Hepatocyte (in vitro differentiated cells): Measurements from ENCODE around the gene ACADL. TPM values are rescaled to one million over a fixed set of nuclear protein-coding genes. Genes with fewer than 3 reads are reported as not detected.
A peak's percentile ranks its signal among the peaks of the same experiment; 100 is the strongest.

ENCODE experiments used
- DNase-seq: peaks from one replicate; pipeline ENCODE4 v3.0.0-alpha.2; 2016; ENCODE audit warnings: low spot score
- H2AFZ ChIP-seq: fragments of 200-600 bp; sonication (generic); 2 replicates; pipeline ENCODE4 v1.6.0; 2016; ENCODE audit warnings: antibody characterized with exemption, mild to moderate bottlenecking
- H3K27ac ChIP-seq: fragments of 200-600 bp; sonication (generic); 2 replicates; pipeline ENCODE4 v1.5.1; 2016; ENCODE audit warnings: mild to moderate bottlenecking
- H3K27me3 ChIP-seq: fragments of 200-600 bp; sonication (generic); 2 replicates; pipeline ENCODE4 v1.6.1; 2016
- H3K36me3 ChIP-seq: fragments of 200-600 bp; sonication (generic); replicated peaks from 2 replicates; pipeline ENCODE4 v1.5.1; 2016; ENCODE audit warnings: low read depth; ENCODE audit not compliant: insufficient read depth
- H3K4me1 ChIP-seq: fragments of 200-600 bp; sonication (generic); 2 replicates; pipeline ENCODE4 v1.5.1; 2016; ENCODE audit warnings: mild to moderate bottlenecking, moderate library complexity; ENCODE audit not compliant: insufficient read depth
- H3K4me2 ChIP-seq: fragments of 200-600 bp; sonication (generic); 2 replicates; pipeline ENCODE4 v1.6.0; 2016
- H3K4me3 ChIP-seq: fragments of 200-600 bp; sonication (generic); 2 replicates; pipeline ENCODE4 v1.5.1; 2016; ENCODE audit warnings: mild to moderate bottlenecking
- H3K79me2 ChIP-seq: fragments of 200-600 bp; sonication (generic); 2 replicates; pipeline ENCODE4 v1.6.0; 2017; ENCODE audit warnings: mild to moderate bottlenecking
- H3K9me2 ChIP-seq: fragments of 200-600 bp; sonication (generic); replicated peaks from 2 replicates; pipeline ENCODE4 v1.6.0; 2017; ENCODE audit warnings: mild to moderate bottlenecking; ENCODE audit not compliant: insufficient read depth
- H3K9me3 ChIP-seq: fragments of 200-600 bp; sonication (generic); 2 replicates; pipeline ENCODE4 v1.5.1; 2016; ENCODE audit warnings: low read depth, mild to moderate bottlenecking
- H4K20me1 ChIP-seq: fragments of 200-600 bp; sonication (generic); 2 replicates; pipeline ENCODE4 v1.6.0; 2016; ENCODE audit warnings: mild to moderate bottlenecking; ENCODE audit not compliant: insufficient read depth, poor library complexity, severe bottlenecking
- CTCF ChIP-seq: fragments of 200-600 bp; sonication (generic); IDR thresholded peaks from 2 replicates; pipeline ENCODE4 v1.5.1; 2016; ENCODE audit warnings: antibody characterized with exemption, mild to moderate bottlenecking; ENCODE audit not compliant: poor library complexity
- EZH2 ChIP-seq: fragments of 200-600 bp; sonication (generic); IDR thresholded peaks from 2 replicates; pipeline ENCODE4 v1.6.1; 2016; ENCODE audit warnings: antibody characterized with exemption, mild to moderate bottlenecking, borderline replicate concordance
- EZH2phosphoT487 ChIP-seq: fragments of 200-600 bp; sonication (generic); IDR thresholded peaks from one replicate; pipeline ENCODE4 v1.6.1; 2018; ENCODE audit warnings: antibody characterized with exemption, mild to moderate bottlenecking, low read depth, moderate library complexity; ENCODE audit not compliant: unreplicated experiment, severe bottlenecking
- WGBS: methylation state at CpG from one replicate; pipeline ENCODE4 v1.1.6; 2016; ENCODE audit warnings: low lambda C conversion rate; ENCODE audit errors: missing lambda C conversion rate; 5-methylcytosine and 5-hydroxymethylcytosine counted together
- polyA plus RNA-seq: library from polyadenylated mRNA; unstranded; fragments of >200 nt; fragmentation: Nextera tagmentation; extraction: Ambion mirVana; gene quantifications from 2 replicates; pipeline ENCODE4 v1.2.1, GENCODE V29; 2016
- total RNA-seq: library from RNA; depleted of rRNA; stranded (reverse); fragments of >200 nt; gene quantifications from 2 replicates; pipeline ENCODE4 v1.2.3, GENCODE V29; 2014

Gene ACADL
- total and polyA plus RNA-seq, 2 experiments from 2014 or later, result 1.1 to 2.1 TPM

GRCh38 chr2:210174086-210174485 is 51.2 kb downstream of the ACADL start:
- no peak overlapping the region for H2AFZ ChIP-seq
- no peak for DNase-seq

GRCh38 chr2:210172219-210172575 is 53.0 kb downstream of the ACADL start:
- WGBS, result under 1% methylated on average over 8 of the region's 8 CpGs
- peak overlapping the region; percentile 89 for H3K27ac ChIP-seq
- H3K4me1 ChIP-seq, result peaks cover 7% of the 10 kb centered on the region
- no peak for TF ChIP-seq EZH2phosphoT487
- TF ChIP-seq CTCF, result no peak
- TF ChIP-seq EZH2, result no peak
- H3K27me3 ChIP-seq, result no peaks in the 10 kb centered on the region
- H3K4me2 ChIP-seq, result peak overlapping the region; percentile 89
- peak overlapping the region; percentile 64 for H3K4me3 ChIP-seq
- no peaks in the 10 kb centered on the region for H4K20me1 ChIP-seq
- peak overlapping the region; percentile 72 for H2AFZ ChIP-seq
- peaks cover 22% of the 10 kb centered on the region for H3K79me2 ChIP-seq
- no peaks in the 10 kb centered on the region for H3K36me3 ChIP-seq
- no peaks in the 10 kb centered on the region for H3K9me2 ChIP-seq
- H3K9me3 ChIP-seq, result no peaks in the 10 kb centered on the region
- DNase-seq, result no peak

More at GRCh38 chr2:210174086-210174485, 51.2 kb downstream of the ACADL start:
- H3K27me3 ChIP-seq, result no peaks in the 10 kb centered on the region
- no peaks in the 10 kb centered on the region for H3K9me2 ChIP-seq
- no peaks in the 10 kb centered on the region for H4K20me1 ChIP-seq
- H3K4me3 ChIP-seq, result no peak overlapping the region
- H3K4me1 ChIP-seq, result no peaks in the 10 kb centered on the region
- no peak overlapping the region for H3K4me2 ChIP-seq
- peaks cover 3% of the 10 kb centered on the region for H3K79me2 ChIP-seq
- no peak overlapping the region for H3K27ac ChIP-seq
- TF ChIP-seq EZH2 (no peak), CTCF (no peak), EZH2phosphoT487 (no peak)
- no peaks in the 10 kb centered on the region for H3K9me3 ChIP-seq
- no peaks in the 10 kb centered on the region for H3K36me3 ChIP-seq

GRCh38 chr2:210171309-210172218 is 53.7 kb downstream of the ACADL start, which contains the start of gene KANSL1L:
Gene KANSL1L, minus strand, starts transcription at chr2:210171409. Its CDS starts 16,827 bp downstream, at chr2:210154582.
- peak within 1 kb of the TSS; percentile 89 for H3K4me2 ChIP-seq
- under 1% methylated on average over 49 of the region's 67 CpGs for WGBS
- H3K4me1 ChIP-seq, result peaks cover 12% of the 10 kb centered on the region

More at GRCh38 chr2:210171309-210172218, 53.7 kb downstream of the ACADL start, which contains the start of gene KANSL1L:
- peaks cover 28% of the 10 kb centered on the region for H3K79me2 ChIP-seq
- TF ChIP-seq CTCF, result no peak
- H2AFZ ChIP-seq, result peak within 1 kb of the TSS; percentile 79
- H3K27ac ChIP-seq, result peak within 1 kb of the TSS; percentile 99
- H3K27me3 ChIP-seq, result no peaks in the 10 kb centered on the region
- H3K9me2 ChIP-seq, result no peaks in the 10 kb centered on the region
- H3K4me3 ChIP-seq, result peak within 1 kb of the TSS; percentile 71
- H3K36me3 ChIP-seq, result no peaks in the 10 kb centered on the region
- H4K20me1 ChIP-seq, result no peaks in the 10 kb centered on the region
- DNase-seq, result peak; percentile 100
- H3K9me3 ChIP-seq, result no peaks in the 10 kb centered on the region
